Raji (cell line): Measurements from ENCODE around the gene TEKT2.

ENCODE experiments used
- POLR2A ChIP-seq: IDR thresholded peaks from 2 replicates; pipeline ENCODE4 v1.6.1; 2011; ENCODE audit warnings: low read depth, low read length, control low read depth; ENCODE audit not compliant: insufficient read depth

TEKT2 gene, protein sequence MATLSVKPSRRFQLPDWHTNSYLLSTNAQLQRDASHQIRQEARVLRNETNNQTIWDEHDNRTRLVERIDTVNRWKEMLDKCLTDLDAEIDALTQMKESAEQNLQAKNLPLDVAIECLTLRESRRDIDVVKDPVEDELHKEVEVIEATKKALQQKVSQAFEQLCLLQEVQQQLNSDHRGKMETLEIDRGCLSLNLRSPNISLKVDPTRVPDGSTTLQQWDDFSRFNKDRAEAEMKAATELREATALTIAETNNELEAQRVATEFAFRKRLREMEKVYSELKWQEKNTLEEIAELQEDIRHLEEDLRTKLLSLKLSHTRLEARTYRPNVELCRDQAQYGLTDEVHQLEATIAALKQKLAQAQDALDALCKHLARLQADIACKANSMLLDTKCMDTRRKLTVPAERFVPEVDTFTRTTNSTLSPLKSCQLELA

DNA sequence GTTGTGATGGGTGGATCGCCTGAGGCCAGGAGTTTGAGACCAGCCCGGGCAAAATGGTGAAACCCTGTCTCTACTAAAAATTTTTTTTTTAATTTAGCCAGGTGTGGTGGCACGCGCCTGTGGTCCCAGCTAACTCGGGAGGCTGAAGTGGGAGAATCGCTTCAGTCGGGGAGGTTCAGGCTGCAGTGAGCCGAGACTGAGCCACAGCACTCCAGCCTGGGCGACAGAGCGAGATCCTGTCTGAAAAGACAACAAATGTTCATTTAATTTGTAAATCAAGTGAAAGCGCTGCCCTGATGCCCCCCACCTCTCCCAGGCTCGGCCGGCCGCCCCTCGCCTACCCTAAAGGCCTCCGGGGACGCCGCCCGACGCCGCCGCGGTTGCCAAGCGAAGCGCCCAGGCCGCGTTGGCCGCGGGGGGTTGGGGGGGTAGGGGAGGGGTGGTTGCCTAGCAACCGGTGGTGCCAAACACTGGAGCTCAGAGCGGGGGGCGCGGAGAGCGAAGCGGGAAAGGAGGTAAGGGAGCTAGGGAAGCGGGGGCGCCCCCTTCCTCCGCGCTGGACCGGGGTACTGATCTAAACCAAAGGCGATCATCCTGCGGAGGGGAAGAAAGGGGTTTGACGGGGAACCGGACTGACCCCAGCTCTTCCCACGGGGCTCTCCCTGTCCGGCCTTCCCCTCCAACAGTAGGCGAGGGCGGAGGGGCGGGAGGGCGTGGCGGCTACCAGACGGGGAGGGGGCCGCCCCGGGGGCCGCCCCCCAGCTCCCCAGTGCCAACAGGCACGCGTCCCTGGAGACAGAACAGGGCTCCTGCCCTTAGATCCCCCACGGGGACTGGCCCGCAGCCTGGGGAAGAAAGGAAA is at the start of gene TEKT2:
TEKT2 (plus strand) TSS at position 460 of the 862 bp plus-strand sequence. CDS start 828 bp downstream, outside the sequence.
- TF ChIP-seq POLR2A, result no peak

DNA sequence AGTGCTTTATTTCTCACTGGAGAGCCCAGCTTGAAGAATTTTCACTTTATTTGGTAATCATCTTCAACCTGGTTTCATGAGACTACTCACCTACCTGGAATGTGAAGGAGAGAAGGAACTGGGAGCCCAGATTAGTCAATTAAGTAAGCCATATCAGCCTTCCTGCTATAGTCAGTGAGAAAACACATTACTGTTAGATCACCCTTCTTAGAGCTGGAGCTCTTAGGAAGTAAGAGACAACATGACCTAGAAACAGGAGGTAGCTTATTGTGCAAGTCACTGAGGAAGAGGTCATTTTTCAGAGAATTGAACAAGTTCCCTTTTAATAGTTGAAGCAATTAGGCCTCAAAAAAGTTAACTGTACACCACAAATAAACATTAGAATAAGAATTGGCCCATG is 49.2 kb upstream of the TEKT2 start:
- no peak for TF ChIP-seq POLR2A

DNA sequence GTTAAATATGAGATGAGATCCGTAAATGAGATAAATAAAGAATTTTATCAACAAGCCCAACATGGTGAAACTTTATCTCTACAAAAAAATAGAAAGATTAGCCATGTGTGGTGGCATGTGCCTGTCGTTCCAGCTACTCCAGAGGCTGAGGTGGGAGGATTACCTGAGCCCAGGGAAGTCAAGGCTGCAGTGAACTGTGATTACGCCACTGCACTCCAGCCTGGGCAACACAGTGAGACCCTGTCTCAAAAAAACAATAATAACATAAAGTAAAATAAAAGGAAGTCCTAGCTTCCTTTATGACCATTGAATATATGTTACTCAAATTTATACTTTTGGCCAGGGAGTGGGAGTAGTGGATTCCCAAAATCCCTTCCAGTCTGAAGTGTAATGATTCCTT is 48.7 kb upstream of the TEKT2 start:
- no peak for TF ChIP-seq POLR2A

DNA sequence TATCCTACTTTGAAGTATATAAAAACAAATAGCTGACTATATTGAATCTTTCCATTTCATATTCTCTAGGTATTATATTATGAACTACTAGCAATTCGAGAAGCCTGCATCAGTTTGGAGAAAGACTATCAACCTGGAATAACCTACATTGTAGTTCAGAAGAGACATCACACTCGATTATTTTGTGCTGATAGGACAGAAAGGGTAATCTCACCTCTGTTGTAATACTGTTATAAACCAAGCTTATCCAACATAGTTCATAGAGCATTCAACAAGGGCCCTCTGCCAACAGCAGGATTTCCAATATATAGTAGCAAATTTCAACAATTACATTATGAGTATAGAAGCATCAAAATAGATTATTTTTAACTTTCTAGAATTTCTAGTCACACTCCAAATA is 43.7 kb upstream of the TEKT2 start:
- TF ChIP-seq POLR2A, result no peak

DNA sequence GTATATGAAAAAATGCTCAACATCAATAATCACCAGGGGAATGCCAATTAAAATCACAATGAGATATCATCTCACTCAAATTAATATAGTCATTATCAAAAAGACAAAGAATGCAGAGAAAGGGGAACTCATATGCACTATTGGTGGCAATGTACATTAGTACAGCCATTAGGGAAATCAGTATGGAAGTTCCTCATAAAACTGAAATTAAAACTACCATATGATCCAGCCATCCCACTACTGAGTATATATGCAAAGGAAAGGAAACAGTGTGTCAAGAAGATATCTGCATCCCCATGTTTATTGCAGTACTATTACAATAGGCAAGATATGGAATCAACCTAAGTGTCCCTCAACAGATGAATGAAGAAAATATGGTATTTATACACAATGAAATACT is 32.1 kb upstream of the TEKT2 start:
- TF ChIP-seq POLR2A, result no peak

DNA sequence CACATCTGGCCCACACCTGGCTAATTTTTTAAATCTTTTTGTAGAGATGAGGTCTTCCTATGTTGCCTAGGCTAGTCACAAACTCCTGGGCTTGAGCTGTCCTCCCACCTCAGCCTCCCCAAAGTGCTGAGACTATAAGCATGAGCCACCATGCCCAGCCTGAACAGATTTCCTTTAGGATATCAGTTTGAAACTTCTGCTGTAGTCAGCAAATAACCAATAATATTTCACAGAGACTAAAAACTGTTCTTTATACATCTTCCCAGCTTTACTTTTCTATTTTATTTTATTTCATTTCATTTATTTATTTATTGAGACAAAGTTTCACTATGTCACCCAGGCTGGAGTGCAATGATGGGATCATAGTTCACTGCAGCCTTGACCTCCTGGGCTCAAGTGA is 29.9 kb upstream of the TEKT2 start:
- TF ChIP-seq POLR2A, result no peak

DNA sequence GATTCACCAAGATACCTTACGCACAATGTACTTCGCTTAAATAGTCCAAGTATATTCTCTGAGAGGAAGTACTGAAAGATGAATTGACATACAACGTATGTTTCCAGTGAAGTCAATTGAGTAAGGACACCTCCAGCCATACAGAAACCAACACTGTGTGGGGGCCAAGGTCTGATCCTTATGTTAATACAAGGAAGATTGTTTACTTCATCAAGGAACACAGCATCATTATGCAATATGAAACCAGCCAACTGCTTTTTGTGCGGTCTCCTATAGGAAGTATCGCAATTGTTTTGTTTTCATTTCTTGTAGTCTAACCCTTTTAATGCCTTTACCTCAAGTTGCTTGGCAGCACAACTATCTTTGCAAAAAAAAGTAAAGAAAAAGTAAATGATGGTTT is 28.2 kb upstream of the TEKT2 start:
- TF ChIP-seq POLR2A, result no peak

DNA sequence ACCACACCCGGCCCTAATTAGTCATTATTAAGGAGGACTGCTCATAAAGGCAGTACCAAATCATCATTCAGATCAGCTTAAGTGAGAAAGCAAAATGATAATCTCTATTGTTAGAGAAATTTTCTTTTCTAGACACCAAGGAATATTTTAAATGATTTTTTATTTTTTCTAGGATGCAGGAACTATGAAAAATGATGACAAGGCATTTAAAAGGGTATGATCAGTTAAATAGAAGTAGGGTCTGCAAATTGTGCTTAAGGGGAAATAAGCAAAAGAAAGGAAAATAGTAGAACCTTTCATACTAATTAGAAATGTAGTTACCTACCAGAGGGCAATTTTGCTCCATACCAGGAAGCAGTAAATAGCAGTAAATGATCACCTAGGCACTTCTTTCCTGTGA is 21.6 kb upstream of the TEKT2 start:
- no peak for TF ChIP-seq POLR2A

DNA sequence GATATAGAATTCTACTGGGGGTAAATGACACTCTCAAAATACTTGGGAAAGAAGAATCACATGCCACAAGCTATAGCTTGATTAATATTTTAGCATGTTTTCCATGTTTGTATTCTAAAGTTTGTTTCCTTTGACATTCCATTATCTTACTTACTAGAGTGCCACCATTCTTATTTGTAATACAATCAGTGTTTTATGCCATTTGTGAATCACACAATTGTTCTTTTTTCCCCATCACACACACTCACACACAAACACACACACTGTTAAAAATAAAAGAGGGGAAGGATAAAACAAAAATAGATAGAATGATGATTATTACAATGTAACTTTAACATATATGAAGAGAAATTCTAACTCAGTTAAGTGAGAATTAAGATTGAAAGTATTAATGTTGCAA is 16.0 kb upstream of the TEKT2 start:
- no peak for TF ChIP-seq POLR2A

DNA sequence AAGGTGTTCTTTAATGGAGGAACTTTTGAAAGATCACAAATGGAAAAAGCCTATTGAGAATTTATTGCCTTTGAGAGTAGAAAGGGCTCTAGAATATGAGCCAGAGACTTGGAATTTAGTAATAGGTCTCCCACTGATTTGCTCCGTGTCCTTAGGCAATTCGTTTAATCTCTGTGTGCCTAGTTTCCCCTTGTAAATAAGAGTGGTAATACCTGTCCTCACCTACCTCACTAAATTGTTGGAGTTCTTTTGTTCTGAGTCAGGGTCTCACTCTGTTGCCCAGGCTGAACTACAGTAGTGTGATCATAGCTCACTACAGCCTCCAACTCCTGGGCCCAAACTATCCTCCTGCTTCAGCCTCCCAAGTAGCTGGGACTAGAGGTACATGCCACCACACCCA is 15.0 kb upstream of the TEKT2 start:
- TF ChIP-seq POLR2A, result no peak

DNA sequence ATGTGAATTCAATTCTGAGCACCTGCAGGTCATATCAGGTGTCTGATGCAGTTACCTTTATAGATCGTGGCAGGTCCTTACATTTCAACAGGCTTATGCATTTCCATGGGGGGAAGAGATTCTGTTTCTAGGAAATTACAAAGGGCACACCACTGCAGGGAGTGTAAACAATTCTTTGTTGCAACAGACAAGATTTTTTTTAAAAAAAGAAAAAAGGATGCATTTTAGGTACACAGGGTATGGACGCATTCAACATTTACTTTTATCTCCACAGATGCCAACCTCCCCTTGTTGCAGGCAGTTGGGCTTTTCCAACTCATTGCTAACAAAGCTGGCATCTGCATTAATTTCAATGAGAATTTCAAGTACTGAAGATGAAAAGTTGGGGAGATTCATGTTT is 13.5 kb upstream of the TEKT2 start:
- no peak for TF ChIP-seq POLR2A

DNA sequence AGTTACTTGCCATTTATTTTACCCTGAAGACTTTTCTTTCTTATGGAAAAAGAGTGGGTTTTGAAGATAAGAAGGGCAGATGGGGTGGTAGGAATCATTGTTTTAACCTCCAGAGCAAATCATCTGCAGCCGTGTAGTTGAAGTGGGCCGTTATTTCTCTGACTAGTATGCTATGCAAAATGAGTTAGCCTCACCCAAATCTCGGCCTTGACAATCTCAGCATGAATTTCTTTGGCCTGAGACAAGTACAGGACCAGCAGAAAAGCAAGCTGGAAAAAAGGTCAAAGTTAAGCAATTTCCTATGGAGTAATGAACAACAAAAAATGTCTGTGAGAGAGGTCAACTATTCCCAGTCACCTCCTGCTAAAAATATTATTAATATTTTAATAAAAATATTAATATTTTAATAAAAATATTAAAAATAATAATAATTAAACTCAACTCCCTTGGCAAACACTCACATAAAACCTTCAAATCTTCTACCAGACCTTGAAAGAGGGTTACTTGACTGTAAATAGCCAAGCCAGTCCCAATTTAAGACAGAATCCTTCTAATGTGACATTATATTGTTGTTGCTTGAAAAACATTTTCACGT is 6.8 kb upstream of the TEKT2 start:
- no peak for TF ChIP-seq POLR2A

DNA sequence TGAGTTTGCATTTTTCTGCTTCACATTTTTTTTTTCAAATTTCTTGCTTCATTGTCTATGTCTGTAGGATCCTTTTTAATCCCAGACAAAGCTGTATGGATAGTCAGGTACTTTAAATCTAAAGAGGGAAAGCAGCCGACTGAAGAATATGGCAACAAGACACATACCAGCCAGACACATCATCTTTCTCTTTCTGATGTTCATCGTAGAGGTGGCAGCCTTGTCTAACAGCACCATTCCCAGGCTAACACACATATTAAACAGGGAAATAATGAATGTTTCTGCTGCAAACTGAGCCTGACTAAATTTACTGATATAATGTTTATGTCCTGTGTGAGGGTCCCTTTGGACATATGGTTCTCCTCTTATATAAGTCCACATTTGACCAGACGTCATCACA is 3.7 kb upstream of the TEKT2 start:
- TF ChIP-seq POLR2A, result no peak

DNA sequence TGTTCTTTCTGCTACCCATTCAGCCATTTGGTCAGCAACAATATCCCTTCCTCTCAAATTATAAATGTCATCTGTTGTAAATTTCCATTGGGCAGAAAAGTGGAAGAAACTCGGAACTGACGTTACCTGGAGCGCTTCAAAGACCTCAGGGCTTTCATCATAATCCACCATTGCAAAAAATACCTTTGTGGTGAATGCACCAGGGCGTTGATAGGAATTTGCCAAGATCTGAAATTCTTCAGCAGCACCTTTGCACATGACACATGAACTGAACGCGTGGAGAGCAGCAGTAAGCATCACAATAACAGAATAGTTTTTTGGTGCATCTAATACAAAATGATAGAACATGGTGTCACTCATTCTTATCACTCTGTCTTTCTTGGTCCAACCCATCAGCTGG is 3.1 kb upstream of the TEKT2 start:
- no peak for TF ChIP-seq POLR2A

DNA sequence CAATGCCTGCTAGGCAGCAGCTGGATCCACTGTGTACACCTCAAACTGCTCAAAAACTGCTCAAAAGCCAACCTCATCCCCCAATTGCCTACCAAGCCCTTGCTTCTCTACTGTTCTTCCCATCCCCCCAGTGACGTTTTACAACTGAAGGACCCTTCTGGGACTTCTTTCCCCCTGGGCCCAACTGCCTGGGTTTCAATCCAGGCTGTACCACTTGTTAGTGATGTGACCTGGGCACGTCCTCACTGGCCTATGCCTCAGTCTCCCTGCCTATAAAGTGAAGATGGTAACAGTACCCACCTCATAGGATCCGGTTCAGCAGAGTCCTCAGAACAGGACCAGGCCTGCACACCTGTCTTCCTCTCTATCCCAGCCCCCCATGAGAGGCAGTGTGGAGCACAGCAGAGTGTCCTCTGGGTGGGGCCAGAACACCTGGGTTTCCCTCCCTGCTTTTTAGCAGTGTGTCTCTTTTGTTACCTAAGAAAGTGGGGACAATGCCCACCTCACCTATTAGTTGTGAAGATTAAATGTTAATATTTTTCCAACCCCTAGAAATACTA is 1.9 kb upstream of the TEKT2 start:
- TF ChIP-seq POLR2A, result no peak
